ENCODE data around the gene KRTAP19-8.

KRTAP19-8 gene

GRCh38 chr21:31012133-31013089, 25.9 kb downstream of the KRTAP19-8 start:
- DNase-seq (ENCODE audit: low read depth, low spot score): no peak

- no peak for DNase-seq (ENCODE audit: low read depth, low spot score)
Observed at GRCh38 chr21:31011412-31011811, 26.9 kb downstream of the KRTAP19-8 start.

GRCh38 chr21:31008355-31008754, 29.9 kb downstream of the KRTAP19-8 start:
- DNase-seq (ENCODE audit: low read depth, low spot score): no peak

GRCh38 chr21:31005019-31005418, 33.3 kb downstream of the KRTAP19-8 start:
- no peak for DNase-seq (ENCODE audit: low read depth, low spot score)

GRCh38 chr21:31003471-31003870, 34.8 kb downstream of the KRTAP19-8 start:
- no peak for DNase-seq (ENCODE audit: low read depth, low spot score)

- DNase-seq (ENCODE audit: low read depth, low spot score): no peak
Observed at GRCh38 chr21:30997541-30997940, 40.7 kb downstream of the KRTAP19-8 start.

- DNase-seq (ENCODE audit: low read depth, low spot score): no peak
Observed at GRCh38 chr21:30996728-30997127, 41.5 kb downstream of the KRTAP19-8 start.

GRCh38 chr21:30994932-30995331, 43.3 kb downstream of the KRTAP19-8 start:
- no peak for DNase-seq (ENCODE audit: low read depth, low spot score)

- DNase-seq (ENCODE audit: low read depth, low spot score): no peak
Observed at GRCh38 chr21:30990514-30991262, 47.6 kb downstream of the KRTAP19-8 start.

- no peak for DNase-seq (ENCODE audit: low read depth, low spot score)
Observed at GRCh38 chr21:30988706-30989105, 49.6 kb downstream of the KRTAP19-8 start.
